Posterior cingulate gyrus (tissue), 11 donors: ENCODE data around the gene VPS8.
A peak's percentile ranks its signal among the peaks of the same experiment; 100 is the strongest.

Experiments
- DNase-seq, 10 donors: peaks; one replicate each; pipeline versions ENCODE4 v3.0.0 to v3.0.0-alpha.2; 2020 to 2021; ENCODE audit warnings: mixed read lengths in 3 of 10
- intact Hi-C: fragments of 100-400 bp; cut with DNase I; formaldehyde crosslinking; loops from one replicate; pipeline ENCODE4 v1.15.1; 2023

VPS8 gene

GRCh38 chr3:184808021-184808420, 3.9 kb upstream of the VPS8 start:
- intact Hi-C loops, result loop anchor here (10.0 kb wide), 1 partner anchor 443 kb away; the partner anchor contains the start of genes CLCN2 and POLR2H
- no peak for DNase-seq

- intact Hi-C loops, result no loop called here
- DNase-seq, result no peak
Measured at GRCh38 chr3:184810146-184810545, 1.8 kb upstream of the VPS8 start.

- intact Hi-C loops, result no loop called here
- no peak for DNase-seq
Measured at GRCh38 chr3:184811034-184811433, 932 bp upstream of the VPS8 start.

- no peak for DNase-seq
- intact Hi-C loops, result no loop called here
Measured at GRCh38 chr3:184811663-184811998, 335 bp upstream of the VPS8 start.

GRCh38 chr3:184812662-184813042, 686 bp downstream of the VPS8 start:
- intact Hi-C loops, result no loop called here
- DNase-seq, result peak in 1 of 10 donors; percentile 75

GRCh38 chr3:184813357-184813756, 1.4 kb downstream of the VPS8 start:
- DNase-seq, result no peak
- intact Hi-C loops, result no loop called here

- DNase-seq, result no peak
- intact Hi-C loops, result no loop called here
Measured at GRCh38 chr3:184814214-184814613, 2.2 kb downstream of the VPS8 start.

GRCh38 chr3:184815046-184815930, 3.3 kb downstream of the VPS8 start:
- no peak for DNase-seq
- intact Hi-C loops, result no loop called here

GRCh38 chr3:184816614-184817013, 4.6 kb downstream of the VPS8 start:
- intact Hi-C loops, result no loop called here
- DNase-seq, result no peak

- intact Hi-C loops, result no loop called here
- DNase-seq, result no peak
Measured at GRCh38 chr3:184820525-184820924, 8.6 kb downstream of the VPS8 start.

- no peak for DNase-seq
Measured at GRCh38 chr3:184821034-184821433, 9.1 kb downstream of the VPS8 start.

GRCh38 chr3:184822081-184822480, 10.1 kb downstream of the VPS8 start:
- intact Hi-C loops, result no loop called here
- no peak for DNase-seq

More at GRCh38 chr3:184821034-184821433, 9.1 kb downstream of the VPS8 start:
- intact Hi-C loops, result no loop called here

GRCh38 chr3:184822654-184823053, 10.7 kb downstream of the VPS8 start:
- DNase-seq, result no peak
- intact Hi-C loops, result no loop called here

- DNase-seq, result no peak
- intact Hi-C loops, result no loop called here
Measured at GRCh38 chr3:184823990-184824389, 12.0 kb downstream of the VPS8 start.

- no peak for DNase-seq
- intact Hi-C loops, result no loop called here
Measured at GRCh38 chr3:184825121-184825820, 13.3 kb downstream of the VPS8 start.

GRCh38 chr3:184827572-184827971, 15.6 kb downstream of the VPS8 start:
- intact Hi-C loops, result no loop called here
- DNase-seq, result no peak

GRCh38 chr3:184832044-184832443, 20.1 kb downstream of the VPS8 start:
- intact Hi-C loops, result no loop called here
- DNase-seq, result no peak

GRCh38 chr3:184832903-184833302, 20.9 kb downstream of the VPS8 start:
- intact Hi-C loops, result no loop called here
- no peak for DNase-seq

GRCh38 chr3:184836090-184836822, 24.3 kb downstream of the VPS8 start:
- intact Hi-C loops, result no loop called here
- no peak for DNase-seq

GRCh38 chr3:184842433-184842832, 30.5 kb downstream of the VPS8 start:
- DNase-seq, result no peak
- intact Hi-C loops, result no loop called here

- intact Hi-C loops, result no loop called here
- DNase-seq, result no peak
Measured at GRCh38 chr3:184845819-184846218, 33.9 kb downstream of the VPS8 start.
